ENCODE data around the gene ERGIC1. TPM values are rescaled to one million over a fixed set of nuclear protein-coding genes. Genes with fewer than 3 reads are reported as not detected.

ERGIC1 gene
- total RNA-seq, 2 experiments from 2014 or later, result 59.5 to 63.2 TPM

- POLR2A ChIA-PET, result interaction anchor here (0.7 to 1.4 kb wide), 2 partner anchors 34 to 127 kb away, joined by 4 read pairs; partner anchors contain the start of gene DUSP1
Observed at GRCh38 chr5:172897481-172898217, 63.6 kb downstream of the ERGIC1 start.

GRCh38 chr5:172898218-172898842 lies 64.3 kb downstream of the ERGIC1 start:
- Mint-ChIP-seq H3K9me3 (no peaks in the 10 kb centered on the region), H3K27me3 (no peaks in the 10 kb centered on the region), H3K36me3 (no peaks in the 10 kb centered on the region), H3K4me1 (peaks cover 10% of the 10 kb centered on the region), H3K4me3 (peak overlapping the region; percentile 9), H3K27ac (peak overlapping the region; percentile 45)
- POLR2A ChIA-PET, result interaction anchor here (1.4 kb wide), 1 partner anchor 127 kb away, joined by 4 read pairs; the partner anchor contains the start of gene DUSP1
- ATAC-seq (ENCODE audit: low read depth), result no peak
- no peak for DNase-seq

More at GRCh38 chr5:172897481-172898217, 63.6 kb downstream of the ERGIC1 start:
- ATAC-seq (ENCODE audit: low read depth) (peak; percentile 45), DNase-seq (no peak)
- Mint-ChIP-seq H3K27me3 (no peaks in the 10 kb centered on the region), H3K36me3 (no peaks in the 10 kb centered on the region), H3K27ac (peak overlapping the region; percentile 74), H3K4me3 (peak overlapping the region; percentile 37), H3K4me1 (peaks cover 10% of the 10 kb centered on the region), H3K9me3 (no peaks in the 10 kb centered on the region)

DNA sequence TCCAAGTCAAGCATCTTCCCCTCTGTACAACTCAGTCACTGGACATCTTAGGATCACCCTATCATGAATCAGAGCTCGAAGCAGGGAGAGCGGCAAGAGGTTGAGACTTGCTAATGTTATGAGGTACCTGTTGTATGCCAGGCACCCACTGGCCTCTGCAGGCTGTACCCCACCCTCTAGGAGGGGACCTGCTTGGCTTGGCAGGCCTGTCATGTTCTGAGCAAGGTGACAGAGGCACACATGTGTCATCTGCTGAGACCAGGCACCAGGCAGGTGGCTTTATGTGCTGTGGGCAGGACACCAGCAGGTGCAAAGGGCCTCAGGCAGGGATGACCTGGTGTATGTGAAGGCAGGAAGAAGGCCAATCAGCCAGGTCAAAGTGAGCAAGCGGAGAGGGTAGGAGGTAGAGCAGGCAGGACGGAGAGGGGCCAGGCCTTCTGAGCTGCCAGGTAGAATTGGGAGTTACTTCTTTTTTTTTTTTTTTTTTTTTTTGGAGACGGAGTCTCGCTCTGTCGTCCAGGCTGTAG lies 64.9 kb downstream of the ERGIC1 start:
- POLR2A ChIA-PET, result interaction anchor here (1.4 kb wide), 1 partner anchor 128 kb away, joined by 4 read pairs; the partner anchor contains the start of gene DUSP1
- H3K9me3 Mint-ChIP-seq, result no peaks in the 10 kb centered on the region
- H3K4me3 Mint-ChIP-seq, result no peak overlapping the region
- DNase-seq (no peak), ATAC-seq (ENCODE audit: low read depth) (no peak)
- peak overlapping the region; percentile 16 for H3K27ac Mint-ChIP-seq
- H3K4me1 Mint-ChIP-seq, result peaks cover 10% of the 10 kb centered on the region
- no peaks in the 10 kb centered on the region for H3K27me3 Mint-ChIP-seq
- peaks cover 1% of the 10 kb centered on the region for H3K36me3 Mint-ChIP-seq

DNA sequence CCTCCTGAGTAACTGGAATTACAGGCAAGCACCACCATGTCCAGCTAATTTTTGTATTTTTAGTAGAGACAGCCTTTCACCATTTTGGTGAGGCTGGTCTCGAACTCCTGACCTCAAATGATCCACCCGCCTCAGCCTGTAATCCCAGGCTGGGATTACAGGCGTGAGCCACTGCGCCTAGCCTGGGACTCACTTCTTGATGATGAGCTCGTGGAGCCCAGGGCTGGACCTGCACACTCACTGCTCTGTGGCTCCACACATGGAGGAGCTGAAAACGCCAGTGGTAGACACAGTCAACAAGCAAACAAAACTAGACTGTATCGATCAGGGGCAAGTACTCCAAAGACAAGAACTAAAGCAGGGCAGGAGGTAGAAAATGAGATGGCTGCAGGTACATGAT lies 65.4 kb downstream of the ERGIC1 start:
- H3K36me3 Mint-ChIP-seq, result peaks cover 2% of the 10 kb centered on the region
- H3K4me1 Mint-ChIP-seq, result peaks cover 10% of the 10 kb centered on the region
- POLR2A ChIA-PET, result no interaction called here
- H3K4me3 Mint-ChIP-seq, result no peak overlapping the region
- H3K27ac Mint-ChIP-seq, result no peak overlapping the region
- ATAC-seq (ENCODE audit: low read depth), result no peak
- no peak for DNase-seq
- no peaks in the 10 kb centered on the region for H3K9me3 Mint-ChIP-seq
- no peaks in the 10 kb centered on the region for H3K27me3 Mint-ChIP-seq

GRCh38 chr5:172901012-172901780 lies 67.1 kb downstream of the ERGIC1 start:
- POLR2A ChIA-PET, result no interaction called here
- no peak for DNase-seq
- H3K9me3 Mint-ChIP-seq, result no peaks in the 10 kb centered on the region
- H3K4me1 Mint-ChIP-seq, result peaks cover 10% of the 10 kb centered on the region
- no peaks in the 10 kb centered on the region for H3K27me3 Mint-ChIP-seq
- no peak overlapping the region for H3K27ac Mint-ChIP-seq
- H3K36me3 Mint-ChIP-seq, result peaks cover 2% of the 10 kb centered on the region
- H3K4me3 Mint-ChIP-seq, result no peak overlapping the region
- no peak for ATAC-seq (ENCODE audit: low read depth)

DNA sequence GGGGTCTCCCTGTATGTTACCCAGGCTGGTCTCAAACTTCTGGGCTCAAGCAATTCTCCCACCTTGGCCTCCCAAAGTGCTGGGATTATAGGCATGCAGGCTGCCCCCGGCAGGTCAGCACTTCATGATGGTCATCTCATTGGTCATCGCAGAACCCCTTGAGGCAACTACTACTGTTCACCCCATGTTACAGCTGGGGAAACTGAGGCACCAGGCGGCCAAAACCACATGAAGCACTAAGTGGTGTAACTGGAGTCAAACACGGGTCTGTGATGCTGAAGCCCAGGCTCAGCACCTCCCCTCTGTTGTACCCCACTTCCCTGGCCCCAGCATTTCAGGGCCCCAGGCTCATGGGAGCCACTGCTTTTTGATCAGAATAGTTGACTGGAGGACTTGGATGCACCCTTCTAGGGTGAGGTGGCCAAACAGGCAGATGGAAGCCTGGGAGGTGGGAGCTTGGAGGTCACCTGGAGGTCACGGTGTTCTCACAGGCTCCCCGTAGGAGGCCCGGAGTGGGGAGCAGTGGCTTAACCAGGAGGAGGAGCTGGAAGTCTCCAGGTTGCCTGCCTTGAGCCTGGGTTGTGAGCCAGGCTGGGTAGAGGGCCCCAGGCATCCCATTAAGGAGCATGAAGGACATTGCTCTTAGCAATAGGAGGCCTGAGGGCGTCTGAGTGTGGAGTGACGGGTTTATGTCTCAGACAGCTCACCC lies 67.9 kb downstream of the ERGIC1 start:
- H3K27ac Mint-ChIP-seq, result no peak overlapping the region
- peaks cover 10% of the 10 kb centered on the region for H3K4me1 Mint-ChIP-seq
- ATAC-seq (ENCODE audit: low read depth) (no peak), DNase-seq (no peak)
- no peaks in the 10 kb centered on the region for H3K9me3 Mint-ChIP-seq
- no peak overlapping the region for H3K4me3 Mint-ChIP-seq
- H3K27me3 Mint-ChIP-seq, result no peaks in the 10 kb centered on the region
- peaks cover 2% of the 10 kb centered on the region for H3K36me3 Mint-ChIP-seq
- POLR2A ChIA-PET, result no interaction called here

- peaks cover 4% of the 10 kb centered on the region for H3K4me1 Mint-ChIP-seq
- H3K9me3 Mint-ChIP-seq, result no peaks in the 10 kb centered on the region
- H3K27me3 Mint-ChIP-seq, result no peaks in the 10 kb centered on the region
- H3K4me3 Mint-ChIP-seq, result no peak overlapping the region
- peaks cover 2% of the 10 kb centered on the region for H3K36me3 Mint-ChIP-seq
- ATAC-seq (ENCODE audit: low read depth), result no peak
- POLR2A ChIA-PET, result no interaction called here
- no peak for DNase-seq
- H3K27ac Mint-ChIP-seq, result no peak overlapping the region
Observed at GRCh38 chr5:172902497-172903472, 68.7 kb downstream of the ERGIC1 start.

DNA sequence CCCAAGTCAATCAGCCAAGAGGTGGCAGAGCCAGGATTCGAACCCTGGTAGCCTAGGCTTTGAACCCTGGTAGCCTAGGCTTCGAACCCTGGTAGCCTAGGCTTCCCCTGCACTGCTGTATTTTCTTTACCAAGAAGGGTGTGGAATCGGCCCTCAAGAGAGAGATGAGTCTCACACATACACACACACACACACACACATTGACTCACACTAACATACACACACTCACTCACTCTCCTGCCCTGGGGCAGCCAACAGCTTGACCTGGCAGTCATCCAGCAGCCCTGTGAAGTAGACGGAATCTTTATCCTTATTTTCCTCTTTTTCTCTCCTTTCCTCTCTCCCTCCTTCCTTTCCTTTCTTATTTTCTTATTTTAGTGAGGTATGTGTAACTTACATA lies 69.7 kb downstream of the ERGIC1 start:
- DNase-seq (no peak), ATAC-seq (ENCODE audit: low read depth) (no peak)
- Mint-ChIP-seq H3K4me3 (no peak overlapping the region), H3K4me1 (peaks cover 1% of the 10 kb centered on the region), H3K27ac (no peak overlapping the region), H3K27me3 (no peaks in the 10 kb centered on the region), H3K9me3 (no peaks in the 10 kb centered on the region), H3K36me3 (peaks cover 2% of the 10 kb centered on the region)
- POLR2A ChIA-PET, result no interaction called here

GRCh38 chr5:172904312-172904642 lies 70.2 kb downstream of the ERGIC1 start:
- no peak for DNase-seq
- ATAC-seq (ENCODE audit: low read depth), result no peak
- Mint-ChIP-seq H3K27ac (no peak overlapping the region), H3K4me1 (peaks cover 1% of the 10 kb centered on the region), H3K36me3 (peaks cover 2% of the 10 kb centered on the region), H3K9me3 (no peaks in the 10 kb centered on the region), H3K4me3 (no peak overlapping the region), H3K27me3 (no peaks in the 10 kb centered on the region)
- POLR2A ChIA-PET, result no interaction called here

DNA sequence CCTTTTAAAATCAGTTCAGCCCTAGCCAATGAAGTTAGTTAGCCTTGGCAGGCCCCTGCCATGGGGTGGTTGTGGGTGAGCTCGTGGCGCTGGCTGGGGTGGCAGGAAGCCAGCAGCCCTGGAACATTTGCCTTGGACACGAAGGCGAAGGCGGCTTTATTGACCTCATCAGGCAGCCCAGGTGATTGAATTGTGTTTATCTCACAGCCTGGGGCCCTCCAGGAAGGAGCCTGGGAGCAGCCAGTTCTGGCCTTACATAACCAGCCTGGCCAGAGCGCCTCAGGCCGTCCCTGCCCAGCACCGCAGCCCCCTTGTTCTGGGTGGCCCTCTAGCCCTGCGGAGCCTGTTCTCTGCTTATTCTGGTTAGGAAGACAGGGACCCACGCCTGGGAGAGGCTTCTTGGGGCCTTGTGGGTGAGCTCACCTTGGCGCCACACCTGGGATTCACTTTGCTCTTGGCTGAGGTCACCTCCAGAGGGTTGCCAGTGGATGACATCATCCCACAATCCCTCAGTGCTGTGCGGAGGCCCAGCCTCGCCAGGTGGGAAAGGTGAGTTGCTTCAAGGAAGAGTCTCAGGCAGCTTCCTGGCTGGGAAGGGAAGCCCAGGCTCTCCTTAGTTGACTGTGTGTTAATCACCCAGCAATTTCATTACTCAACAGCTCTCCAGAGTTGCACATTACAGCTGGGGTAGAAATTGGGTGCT lies 70.7 kb downstream of the ERGIC1 start:
- Mint-ChIP-seq H3K9me3 (no peaks in the 10 kb centered on the region), H3K27me3 (no peaks in the 10 kb centered on the region), H3K4me3 (no peak overlapping the region), H3K36me3 (peaks cover 5% of the 10 kb centered on the region), H3K4me1 (peaks cover 1% of the 10 kb centered on the region), H3K27ac (no peak overlapping the region)
- no peak for ATAC-seq (ENCODE audit: low read depth)
- POLR2A ChIA-PET, result no interaction called here
- DNase-seq, result no peak

DNA sequence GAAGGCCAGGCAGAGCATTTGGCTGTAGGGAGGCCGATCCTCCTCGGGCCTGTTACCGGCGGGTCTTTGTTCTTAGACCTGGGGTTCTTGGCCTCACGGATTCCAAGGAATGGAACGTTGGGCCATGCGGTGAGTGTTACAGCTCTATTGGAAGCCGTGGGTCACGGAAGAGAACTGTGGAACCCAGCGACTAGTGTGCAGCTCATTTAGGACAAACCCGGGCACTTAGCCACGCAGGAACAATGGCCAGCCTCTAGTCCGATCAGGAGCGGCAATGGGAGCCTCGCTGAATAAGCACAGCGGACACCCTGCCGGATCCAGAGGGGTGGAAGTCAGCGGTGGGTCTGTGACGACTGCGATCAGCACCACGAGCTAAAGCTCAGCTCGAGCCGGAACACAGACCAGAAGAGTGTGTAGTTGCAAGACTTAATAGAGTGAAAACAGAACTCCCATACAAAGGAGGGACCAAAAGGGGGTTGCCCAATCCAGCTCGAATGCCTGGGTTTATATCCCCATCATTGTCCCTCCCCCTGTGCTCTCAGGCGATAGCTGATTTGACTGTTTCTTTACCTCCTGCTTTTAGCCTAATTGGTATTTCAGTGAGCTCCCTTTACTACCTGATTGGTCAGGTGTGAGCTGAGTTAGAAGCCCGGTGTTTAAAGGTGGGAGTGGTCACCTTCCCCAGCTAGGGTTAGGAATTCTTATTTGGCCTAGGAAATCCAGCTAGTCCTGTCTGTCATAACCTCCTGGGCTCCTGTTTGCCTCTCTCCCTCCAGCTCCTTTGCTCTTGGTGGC lies 71.5 kb downstream of the ERGIC1 start:
- POLR2A ChIA-PET, result no interaction called here
- DNase-seq (no peak), ATAC-seq (ENCODE audit: low read depth) (no peak)
- Mint-ChIP-seq H3K4me1 (peaks cover 1% of the 10 kb centered on the region), H3K36me3 (peaks cover 6% of the 10 kb centered on the region), H3K9me3 (no peaks in the 10 kb centered on the region), H3K4me3 (no peak overlapping the region), H3K27ac (no peak overlapping the region), H3K27me3 (no peaks in the 10 kb centered on the region)

Data from activated naive CD8-positive, alpha-beta T cell treated with anti-CD3 and anti-CD28 coated beads, Interleukin-2, amount 10 ng/mL, durations not matched to agents 7 days and 5 days (primary cell).